ENCODE results near the gene GALNT6. TPM values are rescaled to one million over a fixed set of nuclear protein-coding genes. Genes with fewer than 3 reads are reported as not detected.

GALNT6 gene
- total RNA-seq, 1 experiment from 2014 or later = 9.8 TPM

GRCh38 chr12:51322452-51322851 is 68.8 kb downstream of the GALNT6 start:
- Histone ChIP-seq H2BK15ac (ENCODE audit: low read depth, low read length) (no peak overlapping the region), H2AFZ (ENCODE audit: low read length) (no peak overlapping the region), H3K9me3 (ENCODE audit: control insufficient read depth, low read depth, low read length) (no peaks in the 10 kb centered on the region), H3K27me3 (ENCODE audit: insufficient read depth, low read length) (no peaks in the 10 kb centered on the region), H3K79me2 (ENCODE audit: insufficient read depth, low read length) (no peaks in the 10 kb centered on the region), H3K23ac (ENCODE audit: insufficient read length, low read depth, low read length) (no peak overlapping the region), H2BK20ac (ENCODE audit: low read depth, low read length, poor library complexity, severe bottlenecking) (no peak overlapping the region), H3K4me2 (ENCODE audit: insufficient read depth, insufficient read length, low read length) (no peak overlapping the region), H3K27ac (ENCODE audit: insufficient read length, low read depth, low read length) (no peak overlapping the region), H3K14ac (ENCODE audit: insufficient read depth, low read length) (no peak overlapping the region), H2BK12ac (ENCODE audit: insufficient read length, low read depth, low read length) (no peak overlapping the region), H3K18ac (ENCODE audit: insufficient read length, low read depth, low read length) (no peak overlapping the region), H3K9ac (ENCODE audit: extremely low read depth, insufficient read length, low read length) (no peak overlapping the region), H2BK5ac (ENCODE audit: insufficient read length, low read length) (no peak overlapping the region), H4K20me1 (ENCODE audit: control insufficient read depth, insufficient read depth, insufficient read length) (no peaks in the 10 kb centered on the region), H2BK120ac (ENCODE audit: low read depth, low read length, poor library complexity, severe bottlenecking) (no peak overlapping the region), H4K91ac (ENCODE audit: insufficient read length, low read depth, low read length) (no peak overlapping the region), H3K4me1 (ENCODE audit: insufficient read depth, low read length) (peaks cover 11% of the 10 kb centered on the region; the same call in 1 of the 2 replicates), H3K23me2 (ENCODE audit: insufficient read length, low read depth, low read length, poor library complexity, severe bottlenecking) (no peaks in the 10 kb centered on the region), H3K4ac (ENCODE audit: low read depth, low read length) (no peak overlapping the region), H3K56ac (ENCODE audit: insufficient read length, low read depth, low read length) (no peak overlapping the region), H2AK5ac (ENCODE audit: insufficient read length, low read length) (no peak overlapping the region), H3K79me1 (ENCODE audit: insufficient read depth, low read depth, low read length, poor library complexity, severe bottlenecking) (no peaks in the 10 kb centered on the region), H4K5ac (ENCODE audit: insufficient read length, low read depth, low read length) (no peak overlapping the region), H4K8ac (replicated peaks; ENCODE audit: insufficient read length, low read depth, low read length) (no peak overlapping the region), H3T11ph (ENCODE audit: low read length) (no peak overlapping the region)
- peaks cover 46 to 59% of the 10 kb centered on the region in 2 experiments for H3K4me1 Mint-ChIP-seq
- H3K36me3 Mint-ChIP-seq (ENCODE audit: insufficient read depth in 1 of 3, low read depth in 3 of 3) = peaks cover 0 to 4% (median 0%) of the 10 kb centered on the region in 3 experiments; a peak in 3 of 7 replicates
- no peaks in the 10 kb centered on the region for H3K27me3 Mint-ChIP-seq (ENCODE audit: low read depth)
- H3K27ac Mint-ChIP-seq = no peak overlapping the region; a peak in 1 of 7 replicates
- H3K9me3 Mint-ChIP-seq = no peaks in the 10 kb centered on the region
- TF ChIP-seq, protein P1, sequence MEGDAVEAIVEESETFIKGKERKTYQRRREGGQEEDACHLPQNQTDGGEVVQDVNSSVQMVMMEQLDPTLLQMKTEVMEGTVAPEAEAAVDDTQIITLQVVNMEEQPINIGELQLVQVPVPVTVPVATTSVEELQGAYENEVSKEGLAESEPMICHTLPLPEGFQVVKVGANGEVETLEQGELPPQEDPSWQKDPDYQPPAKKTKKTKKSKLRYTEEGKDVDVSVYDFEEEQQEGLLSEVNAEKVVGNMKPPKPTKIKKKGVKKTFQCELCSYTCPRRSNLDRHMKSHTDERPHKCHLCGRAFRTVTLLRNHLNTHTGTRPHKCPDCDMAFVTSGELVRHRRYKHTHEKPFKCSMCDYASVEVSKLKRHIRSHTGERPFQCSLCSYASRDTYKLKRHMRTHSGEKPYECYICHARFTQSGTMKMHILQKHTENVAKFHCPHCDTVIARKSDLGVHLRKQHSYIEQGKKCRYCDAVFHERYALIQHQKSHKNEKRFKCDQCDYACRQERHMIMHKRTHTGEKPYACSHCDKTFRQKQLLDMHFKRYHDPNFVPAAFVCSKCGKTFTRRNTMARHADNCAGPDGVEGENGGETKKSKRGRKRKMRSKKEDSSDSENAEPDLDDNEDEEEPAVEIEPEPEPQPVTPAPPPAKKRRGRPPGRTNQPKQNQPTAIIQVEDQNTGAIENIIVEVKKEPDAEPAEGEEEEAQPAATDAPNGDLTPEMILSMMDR (conservative IDR thresholded peaks at IDR 0.05) = no peak
- no peak for DNase-seq
- H3K4me3 Mint-ChIP-seq = no peak overlapping the region
- no CpG with 5 or more reads among the region's 5 CpGs for WGBS (ENCODE audit: extremely low coverage, insufficient read length, low lambda C conversion rate)

All from H9 (cell line).